NCI-H2227 (cell line): ENCODE results near the gene URB2.

ENCODE experiments used
- DNase-seq: peaks from one replicate; lab custom pipeline; 2025; ENCODE audit not compliant: unreplicated experiment; lab: John Stamatoyannopoulos, UW

URB2 gene

DNA sequence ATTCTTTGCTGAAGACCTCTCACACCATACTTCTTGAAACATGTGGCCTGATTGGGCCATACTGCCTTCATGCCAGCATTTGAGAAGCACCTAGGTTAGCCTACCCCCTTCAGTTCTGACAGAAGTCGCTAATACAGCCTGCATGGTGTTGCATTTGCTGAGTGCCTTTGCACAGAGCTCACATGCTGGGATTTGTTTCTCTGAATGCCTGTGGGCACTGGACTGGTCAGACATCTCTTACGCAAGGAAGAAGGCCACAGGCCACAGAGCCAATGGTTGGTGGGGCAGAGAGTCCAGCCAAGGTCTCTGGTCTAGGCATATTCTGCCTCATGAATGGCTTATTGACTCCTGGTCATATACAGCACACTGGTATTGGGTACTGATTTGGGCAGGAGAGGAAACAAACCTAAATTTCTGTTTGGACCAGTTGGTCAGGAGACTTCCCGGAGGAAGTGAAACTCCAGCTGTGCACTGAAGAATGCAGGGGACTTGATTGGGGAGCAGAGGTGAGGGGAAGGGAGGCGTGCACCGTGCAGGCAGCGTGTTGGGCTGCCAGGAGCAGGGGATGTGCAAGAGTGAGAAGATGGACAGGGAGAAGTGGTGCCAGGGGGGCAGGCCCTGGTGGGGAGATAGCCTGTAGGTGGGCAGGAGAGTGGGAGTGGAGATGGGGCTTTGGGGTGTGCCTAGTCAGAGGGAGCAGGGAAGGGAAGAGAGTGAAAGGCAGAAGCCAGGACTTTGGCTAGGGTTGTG is 18.1 kb downstream of the URB2 start:
- no peak for DNase-seq

DNA sequence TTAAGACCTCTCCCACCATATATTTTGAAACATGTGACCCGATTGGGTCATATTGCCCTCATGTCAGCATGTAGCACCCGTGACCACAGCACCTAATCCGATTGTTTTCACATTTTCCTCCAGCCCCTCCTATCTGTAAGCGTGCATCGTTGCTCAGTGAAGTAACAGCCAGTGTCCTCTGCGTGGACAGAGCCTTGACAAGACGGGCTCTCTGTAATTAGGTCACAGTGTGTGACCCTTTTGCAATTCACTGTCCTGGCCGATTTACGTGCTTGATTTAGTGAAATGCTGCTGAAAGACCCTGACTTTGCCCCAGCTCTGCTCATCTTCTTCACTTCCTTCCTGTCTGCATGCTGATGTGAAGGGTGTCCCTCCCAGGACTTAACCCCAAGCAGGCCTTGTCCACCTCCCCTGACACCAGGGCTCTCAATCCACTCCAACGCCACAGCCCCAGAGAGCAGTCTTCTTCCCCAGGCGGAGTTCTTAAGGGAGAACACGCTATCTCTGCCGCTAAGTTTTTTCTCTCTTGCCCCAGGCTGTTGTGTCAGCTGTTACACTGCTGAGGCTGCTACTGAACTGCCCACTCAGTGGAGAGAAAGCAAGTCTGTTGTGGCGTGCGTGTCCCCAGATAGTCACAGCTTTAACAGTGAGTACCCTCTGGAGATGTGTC is 19.4 kb downstream of the URB2 start:
- DNase-seq = no peak

DNA sequence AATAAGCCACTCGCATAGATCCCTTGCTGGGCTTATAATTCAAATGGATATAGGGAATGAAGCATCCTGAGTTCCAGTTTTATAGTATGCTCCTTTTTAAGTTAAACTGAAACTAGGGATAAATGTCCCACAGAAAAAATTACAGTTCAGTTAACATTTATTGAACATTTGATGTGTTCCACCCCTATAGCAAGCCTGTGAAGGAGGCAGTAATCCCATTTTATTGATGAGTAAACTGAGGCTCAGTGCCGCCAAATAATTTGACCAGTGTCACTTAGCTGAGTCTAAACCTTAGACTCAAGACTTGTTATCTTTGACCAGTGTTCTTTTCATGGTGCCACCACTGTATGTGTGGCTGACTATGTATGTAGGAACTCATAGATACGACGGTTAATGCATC is 22.4 kb downstream of the URB2 start:
- no peak for DNase-seq

DNA sequence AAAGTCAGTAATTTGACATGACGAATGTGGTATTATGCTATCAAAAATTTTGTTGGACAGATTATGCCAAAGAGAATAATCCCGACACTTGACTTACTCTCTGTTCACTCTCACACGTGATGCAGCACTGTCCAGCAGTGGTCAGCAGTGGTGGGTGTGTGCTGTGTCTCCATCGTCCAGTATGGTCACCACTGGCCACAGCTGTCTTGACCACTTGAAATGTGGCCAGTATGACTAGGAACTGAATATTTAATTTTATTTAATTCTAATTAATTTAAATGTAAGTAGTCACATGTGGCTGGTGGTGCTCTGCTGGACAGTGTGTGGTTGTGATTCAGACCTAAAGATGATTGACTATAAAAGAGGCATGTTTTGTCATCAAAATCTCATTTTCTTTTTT is 24.0 kb downstream of the URB2 start:
- DNase-seq = no peak

DNA sequence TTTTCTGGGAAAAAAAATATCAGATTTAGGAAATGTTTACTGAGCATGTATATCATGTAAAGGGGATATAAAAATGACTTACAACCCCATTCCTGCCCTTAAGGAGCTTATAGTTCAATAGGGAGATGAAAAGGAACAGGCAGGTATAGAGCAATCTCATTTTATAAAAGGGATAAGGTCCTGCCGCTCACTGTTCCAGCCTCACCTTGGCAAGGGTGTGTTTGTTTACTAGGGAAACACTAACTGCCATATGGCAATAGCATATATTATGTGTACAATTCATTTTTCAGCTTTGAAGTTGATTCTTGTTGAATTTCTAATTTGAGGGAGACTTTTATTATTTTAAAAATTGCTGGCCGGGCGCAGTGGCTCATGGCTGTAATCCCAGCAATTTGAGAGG is 25.5 kb downstream of the URB2 start:
- no peak for DNase-seq

DNA sequence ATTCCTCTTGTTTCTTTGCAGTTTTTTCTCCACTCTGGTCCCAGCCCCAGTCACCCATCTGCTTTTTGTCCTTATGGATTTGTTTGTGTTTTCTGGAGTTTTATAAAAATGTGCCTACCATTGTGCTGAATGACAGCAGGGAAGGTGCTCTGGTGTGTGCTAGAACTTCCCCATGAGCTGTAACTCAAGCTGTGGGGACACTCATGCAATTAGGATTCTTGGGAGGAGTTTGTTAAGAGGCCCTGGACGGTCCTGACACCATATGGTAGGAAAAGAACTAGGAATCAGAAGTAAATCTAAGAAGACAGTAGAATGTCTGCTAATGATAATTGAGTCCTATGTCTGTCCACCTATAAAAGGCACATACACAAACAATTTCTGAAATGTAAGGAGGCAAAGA is 27.4 kb downstream of the URB2 start:
- no peak for DNase-seq

DNA sequence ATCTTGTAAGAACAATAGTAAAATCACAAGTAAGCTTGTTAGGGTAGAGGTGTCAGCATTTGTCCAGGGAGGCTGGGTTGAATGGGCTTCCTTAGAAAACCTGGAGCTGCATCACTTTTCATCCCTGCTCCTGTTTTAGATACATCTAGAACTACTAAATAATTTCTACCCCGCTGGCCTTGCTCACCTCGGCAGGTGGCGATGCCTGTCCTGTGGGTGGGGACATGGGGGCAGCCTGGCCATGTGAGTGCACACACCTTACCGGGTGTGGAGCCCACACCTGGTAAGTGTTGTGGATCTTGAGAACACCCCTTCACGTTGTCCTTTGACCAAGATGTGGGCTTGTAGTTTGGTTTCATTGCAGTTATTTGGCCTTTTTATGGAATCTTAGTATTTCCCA is 29.7 kb downstream of the URB2 start:
- DNase-seq = no peak

DNA sequence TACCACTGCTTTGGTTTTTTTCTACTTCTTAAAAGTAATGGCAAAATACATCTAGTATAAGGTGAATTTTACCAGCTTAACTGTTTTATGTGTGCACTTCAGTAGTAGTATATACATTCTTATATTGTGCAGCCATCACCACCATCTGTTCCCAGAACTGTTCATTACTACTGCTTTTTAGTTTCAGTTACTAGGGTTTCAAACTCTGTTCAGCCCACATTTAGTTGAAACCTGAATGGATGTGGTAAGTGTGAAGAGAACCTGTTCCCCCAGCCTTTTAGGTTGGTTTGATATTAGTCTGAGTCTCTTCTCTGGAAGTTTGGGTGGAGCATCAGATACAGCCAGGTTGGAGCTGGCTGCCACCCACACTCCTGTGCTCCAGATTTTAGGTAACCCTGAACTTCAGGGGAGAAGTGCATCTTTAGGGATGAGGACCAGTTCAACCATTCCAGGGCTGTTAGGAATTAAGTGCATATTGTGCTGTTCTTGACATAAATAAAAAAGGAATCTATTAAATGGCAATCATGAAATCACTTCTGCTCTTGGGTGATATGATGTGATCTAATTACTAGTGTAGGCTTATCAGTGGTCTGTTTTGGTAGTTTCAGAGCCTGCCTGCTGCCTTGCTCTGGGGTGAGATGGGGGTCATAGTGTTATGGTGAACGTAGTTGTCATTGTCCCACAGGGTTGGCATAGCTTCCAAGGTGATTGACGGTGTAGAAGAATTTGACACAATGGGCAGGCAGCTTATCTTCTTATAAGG is 32.1 kb downstream of the URB2 start:
- no peak for DNase-seq

DNA sequence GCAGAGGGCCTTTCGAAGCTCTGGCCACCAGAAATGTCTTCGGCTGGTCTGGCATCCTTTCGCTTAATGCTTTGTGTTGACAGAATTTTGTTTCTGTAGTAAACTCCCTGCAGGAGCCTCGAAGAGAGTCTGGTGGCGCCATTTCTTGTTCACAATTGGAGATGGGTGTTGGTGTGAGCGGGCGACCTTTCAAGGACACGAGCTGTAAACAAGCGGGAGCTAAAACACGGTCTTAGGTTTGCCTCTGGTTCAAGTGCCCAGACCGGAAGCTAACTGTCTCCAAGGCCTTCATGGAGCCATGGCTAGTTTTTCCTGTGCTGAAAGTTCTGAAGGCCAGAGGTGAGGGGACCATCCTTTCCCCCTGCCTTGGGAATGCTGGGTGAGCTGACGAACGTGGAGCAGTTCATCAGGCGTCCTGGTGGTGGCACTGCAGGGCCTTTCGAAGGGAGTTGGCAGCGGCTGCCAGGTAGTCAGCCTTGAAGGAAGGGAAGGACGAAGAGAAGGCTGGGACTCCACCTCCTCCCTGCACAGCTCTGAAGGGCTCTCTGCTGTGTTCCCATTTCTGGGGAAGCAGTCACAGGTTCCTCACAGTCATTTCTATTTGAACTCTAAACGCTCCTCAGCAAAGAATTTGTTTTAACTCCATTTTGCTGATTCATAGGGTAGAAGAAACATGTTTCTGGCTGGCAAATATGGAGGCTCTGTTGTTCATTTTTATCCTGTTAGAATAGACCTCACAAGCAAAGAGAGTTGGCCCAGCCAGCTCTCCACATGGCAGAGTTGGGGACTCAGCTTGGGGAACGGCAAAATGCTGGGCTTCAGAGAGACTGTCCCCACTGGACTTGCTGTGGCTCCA is 35.2 kb downstream of the URB2 start:
- DNase-seq = peak; percentile 84

DNA sequence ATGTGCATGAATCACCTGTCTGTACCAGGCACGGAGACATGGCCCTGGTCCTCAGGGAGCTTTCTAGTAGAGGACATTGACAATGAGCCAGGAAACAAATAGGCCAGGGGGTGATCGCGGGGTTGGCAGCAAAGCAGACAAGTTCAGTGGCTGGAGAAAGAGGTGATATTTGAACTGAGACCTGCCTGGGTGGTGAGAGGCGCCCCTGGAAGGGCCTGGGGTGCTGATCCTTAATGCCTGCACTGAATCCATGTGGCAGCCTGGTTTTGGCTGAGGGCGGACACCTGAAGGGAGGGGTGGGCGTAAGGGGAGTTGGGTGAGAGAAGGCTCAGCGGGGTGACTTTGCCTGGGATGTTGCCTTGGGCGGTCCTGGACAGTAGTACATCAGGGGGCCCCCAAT is 35.9 kb downstream of the URB2 start:
- DNase-seq = no peak

DNA sequence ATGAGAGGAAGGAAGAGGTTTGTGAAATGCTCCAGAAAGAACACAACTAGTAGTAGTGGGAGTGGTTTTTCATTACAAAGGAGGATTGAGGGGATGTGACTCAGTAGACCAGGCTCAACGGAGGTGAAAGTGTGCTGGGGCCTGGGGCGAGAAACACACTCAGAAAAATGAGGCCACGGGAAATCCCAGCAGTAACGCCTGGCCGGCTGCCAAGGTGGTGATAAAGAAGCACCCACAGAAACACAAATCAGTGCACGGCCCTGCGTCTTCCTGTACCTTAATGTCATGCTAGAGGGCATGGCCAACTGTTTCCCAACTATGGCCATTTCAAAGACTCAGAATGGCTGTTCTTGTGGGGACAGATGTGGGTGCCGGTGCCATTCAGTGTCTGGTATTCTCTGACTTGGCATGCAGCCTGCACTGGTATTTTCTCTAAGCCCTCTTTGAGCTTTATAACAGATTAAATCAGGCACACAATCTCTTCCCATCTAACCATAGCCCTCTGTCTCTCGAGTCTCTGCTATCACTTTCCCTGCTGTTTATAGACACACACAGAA is 38.2 kb downstream of the URB2 start:
- no peak for DNase-seq

DNA sequence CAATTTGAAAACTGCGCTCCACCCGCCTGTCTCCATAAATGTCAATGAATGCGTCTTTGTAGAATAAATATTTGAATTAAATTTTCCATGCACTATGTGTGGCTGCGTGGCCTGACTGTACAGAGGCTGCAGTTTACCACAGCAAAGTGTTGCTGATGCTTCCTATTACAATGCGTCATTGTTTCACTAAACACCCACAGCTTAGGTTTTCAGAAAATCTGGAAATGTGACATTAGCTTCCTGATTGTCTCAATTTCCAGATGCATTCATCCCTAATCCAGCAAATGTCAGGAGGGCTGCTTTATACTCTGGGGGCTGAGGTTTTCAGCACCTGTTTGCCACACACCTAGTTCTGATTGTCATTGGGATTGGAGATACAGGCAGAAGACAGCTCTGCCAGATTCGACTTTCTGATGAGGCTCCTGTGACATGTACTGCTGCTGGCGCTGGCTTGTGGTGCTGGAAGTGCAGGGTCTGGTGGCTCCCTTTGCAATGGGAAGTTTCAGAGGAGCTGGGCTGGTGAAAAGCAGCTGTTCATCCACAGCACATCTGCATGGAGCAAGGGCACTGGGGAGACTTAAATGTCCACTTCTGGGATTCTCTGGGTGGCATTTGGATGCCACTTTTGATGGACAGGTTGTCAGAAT is 40.0 kb downstream of the URB2 start:
- DNase-seq = no peak

DNA sequence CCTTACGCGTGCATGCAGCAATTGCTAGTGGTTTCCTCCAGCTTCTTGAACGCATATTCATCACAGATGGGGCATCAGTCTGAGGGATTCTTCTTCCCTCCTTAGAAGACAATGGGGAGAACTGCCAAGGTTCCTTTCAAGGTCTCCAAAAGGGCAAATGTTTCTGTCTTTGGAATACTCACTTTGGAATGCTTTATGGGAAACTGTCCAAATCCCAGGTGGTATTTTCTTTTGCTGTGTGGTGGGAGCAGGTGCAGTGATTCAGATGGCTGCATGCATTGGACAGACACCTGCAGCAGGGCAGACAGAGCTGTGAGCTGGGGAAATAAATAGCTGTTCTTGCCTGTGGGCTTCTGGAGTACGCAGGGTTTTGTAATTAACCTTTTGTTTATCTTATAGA is 40.5 kb downstream of the URB2 start:
- no peak for DNase-seq

DNA sequence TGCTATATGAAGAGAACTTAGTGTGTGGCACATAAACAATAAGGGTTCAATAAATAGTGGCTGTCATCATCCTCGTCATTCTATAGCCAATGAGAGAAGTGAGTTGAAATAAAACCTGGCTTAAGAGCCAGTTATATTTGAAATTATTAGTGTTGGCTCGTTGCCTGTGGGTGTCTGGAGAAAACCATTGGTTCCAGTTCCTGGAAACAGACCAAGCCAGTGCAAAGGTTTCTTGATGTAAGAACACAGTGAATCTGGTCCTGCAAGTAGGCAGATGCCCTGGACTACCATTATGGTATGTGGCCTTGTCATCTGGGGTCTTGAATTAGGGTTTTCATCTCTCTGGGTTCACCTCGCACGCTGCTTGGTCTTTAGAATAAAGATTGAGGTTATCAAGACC is 43.3 kb downstream of the URB2 start:
- no peak for DNase-seq

DNA sequence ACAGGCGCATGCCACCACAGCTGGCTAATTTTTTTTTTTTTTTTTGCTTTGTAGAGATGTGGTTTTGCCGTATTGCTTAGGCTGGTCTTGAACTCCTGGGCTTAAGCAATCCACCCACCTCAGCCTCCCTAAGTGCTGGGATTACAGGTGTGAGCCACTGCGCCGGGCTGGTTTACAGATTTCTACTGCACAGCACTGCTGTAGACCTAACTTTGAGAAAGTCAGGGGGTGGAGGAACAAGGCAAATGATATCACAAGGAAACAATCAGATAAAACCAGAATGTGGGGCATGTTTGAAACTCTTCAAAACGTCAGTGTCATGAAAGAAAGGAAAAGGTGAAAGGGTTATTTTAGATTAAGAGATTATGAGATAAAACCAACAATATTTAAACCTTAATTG is 45.3 kb downstream of the URB2 start:
- no peak for DNase-seq

DNA sequence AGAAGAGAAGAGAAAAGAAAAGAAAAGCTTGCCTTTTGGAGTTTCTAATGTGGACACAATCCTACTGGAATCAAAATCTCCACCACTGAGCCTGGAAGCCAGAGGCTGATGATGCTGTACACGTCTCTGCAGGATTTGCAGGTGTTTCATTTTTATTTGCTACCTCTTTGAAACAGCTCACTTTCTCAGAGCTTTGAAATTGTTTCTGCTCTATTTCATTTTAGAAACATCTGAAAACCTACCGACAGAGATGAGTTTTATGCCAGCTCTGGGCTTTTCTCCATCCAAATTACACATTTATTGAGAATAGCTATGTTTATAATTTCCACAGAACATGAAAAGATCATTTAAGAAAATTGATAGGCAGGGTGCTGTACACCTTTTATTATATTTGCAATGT is 46.2 kb downstream of the URB2 start:
- DNase-seq = no peak

DNA sequence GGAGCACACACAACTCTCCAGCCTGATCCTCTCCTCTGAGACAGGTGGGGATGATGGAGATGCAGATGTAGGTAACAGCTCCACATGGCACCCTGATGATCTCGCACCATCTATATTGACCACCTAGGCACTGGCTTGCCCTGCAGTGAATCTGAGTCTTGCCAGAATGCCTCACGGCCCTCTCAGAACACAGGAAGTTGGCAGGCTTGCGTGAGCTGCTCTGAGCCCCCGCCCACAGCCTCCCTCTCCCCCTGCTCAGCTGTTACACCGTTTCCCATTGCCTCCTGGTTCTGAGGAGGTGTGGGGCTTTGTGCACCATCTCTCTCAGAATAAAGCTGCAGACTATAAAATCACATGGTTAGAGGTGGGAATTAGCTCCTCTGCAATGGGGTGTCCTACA is 48.0 kb downstream of the URB2 start:
- no peak for DNase-seq

DNA sequence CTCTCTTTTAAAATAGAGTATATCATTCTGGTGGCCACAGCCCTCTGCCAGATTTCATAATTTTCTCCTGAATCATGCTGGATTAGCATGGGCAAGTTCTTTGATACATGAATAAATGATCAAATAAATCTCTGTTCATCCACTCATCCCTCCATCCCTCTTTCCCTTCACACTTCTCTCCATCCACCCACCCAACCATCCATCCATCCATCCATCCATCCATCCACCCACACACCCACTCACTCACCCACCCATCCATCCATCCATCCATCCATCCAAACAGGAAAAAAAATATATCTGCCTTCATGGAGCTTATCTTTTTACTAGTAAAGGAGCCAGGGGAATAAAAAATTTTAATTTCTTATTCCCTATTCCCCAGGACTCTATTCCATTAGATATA is 49.3 kb downstream of the URB2 start:
- no peak for DNase-seq

DNA sequence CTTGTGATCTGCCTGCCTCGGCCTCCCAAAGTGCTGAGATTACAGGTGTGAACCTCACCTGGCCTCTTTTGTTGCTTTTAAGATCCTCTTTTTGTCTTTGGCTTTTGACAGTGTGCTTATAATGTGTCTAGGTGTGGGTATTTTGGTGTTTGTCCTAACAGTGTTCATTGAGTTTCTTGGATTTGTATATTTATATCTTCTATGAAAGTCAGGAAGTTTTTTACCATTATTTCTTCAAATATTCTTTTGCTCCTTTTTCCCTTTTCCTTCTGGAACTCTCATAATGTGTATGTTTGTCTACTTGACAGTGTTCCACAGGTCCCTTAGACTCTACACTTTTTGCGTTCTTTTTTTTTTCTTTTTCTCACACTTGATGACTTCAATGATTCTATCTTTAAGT is 59.1 kb downstream of the URB2 start:
- no peak for DNase-seq

DNA sequence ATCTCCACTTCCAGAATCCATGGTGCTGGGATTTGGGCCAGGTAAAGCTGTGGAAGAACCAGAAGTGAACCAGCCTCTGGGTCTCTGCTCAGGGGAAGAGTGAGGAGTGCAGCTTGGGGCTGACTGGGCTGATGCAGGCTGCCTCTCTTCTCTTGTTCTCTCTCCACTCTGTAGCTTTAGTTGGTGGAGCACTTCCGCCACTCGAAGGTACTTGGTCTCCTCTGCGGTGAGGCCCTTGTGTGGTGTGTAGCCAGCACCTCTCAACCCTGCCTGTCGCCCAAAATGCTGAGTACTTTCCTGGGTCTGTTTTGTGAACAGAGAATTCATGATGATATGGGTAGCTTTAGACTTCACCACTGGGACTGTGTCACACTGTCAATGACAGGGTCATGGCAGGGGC is 63.2 kb downstream of the URB2 start:
- no peak for DNase-seq

DNA sequence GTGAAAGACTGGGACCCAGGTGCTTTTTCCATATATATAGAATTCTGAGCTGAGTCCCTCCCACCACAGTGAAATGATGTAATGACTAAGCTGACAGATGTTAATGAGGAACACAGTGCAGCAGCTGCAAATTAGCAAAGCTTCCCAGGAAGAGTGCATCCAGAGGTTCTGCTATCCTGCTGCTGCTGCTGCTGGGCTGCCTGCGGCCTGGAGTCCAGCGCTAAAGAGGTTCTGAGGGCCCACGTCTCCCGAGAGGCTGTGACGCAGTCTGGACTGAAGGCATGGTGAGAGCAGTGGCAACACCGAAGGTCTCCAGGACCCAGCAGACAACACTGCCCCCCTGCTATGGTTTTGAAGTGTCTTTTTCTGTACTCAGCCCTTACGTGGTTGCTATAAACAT is 63.9 kb downstream of the URB2 start:
- DNase-seq = no peak
